HFFc6 (cell line): Measurements from ENCODE around the gene PADI4. TPM values are rescaled to one million over a fixed set of nuclear protein-coding genes. Genes with fewer than 3 reads are reported as not detected.

Source experiments
- DNase-seq: peaks from one replicate; pipeline ENCODE4 v3.0.0-alpha.2; 2018
- H3K27ac Mint-ChIP-seq: 2 replicates; pipeline ENCODE4 v1.8.0; 2020; ENCODE audit warnings: mild to moderate bottlenecking, mixed read lengths
- H3K27me3 Mint-ChIP-seq: 2 replicates; pipeline ENCODE4 v1.8.0; 2021; ENCODE audit warnings: mild to moderate bottlenecking, moderate library complexity, mixed read lengths; ENCODE audit not compliant: insufficient read depth
- H3K36me3 Mint-ChIP-seq: 2 replicates; pipeline ENCODE4 v1.8.0; 2021; ENCODE audit warnings: low read depth, mixed read lengths
- H3K4me1 Mint-ChIP-seq: 2 replicates; pipeline ENCODE4 v1.8.0; 2020; ENCODE audit warnings: low read depth, mixed read lengths
- H3K4me3 Mint-ChIP-seq: 2 replicates; pipeline ENCODE4 v1.8.0; 2020; ENCODE audit warnings: mild to moderate bottlenecking, moderate library complexity, mixed read lengths
- H3K9me3 Mint-ChIP-seq: 2 replicates; pipeline ENCODE4 v1.8.0; 2020; ENCODE audit warnings: mild to moderate bottlenecking, mixed read lengths
- CTCF ChIP-seq: fragments of 200-600 bp; sonication (generic); IDR thresholded peaks from 2 replicates; pipeline ENCODE4 v1.5.0; 2021; ENCODE audit warnings: antibody characterized with exemption, mild to moderate bottlenecking
- total RNA-seq, 6 experiments: library from RNA; stranded (reverse); fragmentation: NEBNext Ultra II Directional; extraction: Animal tissue kit (Norgen Biotek cat#: 25700); gene quantifications; 2 replicates in 1 of 6; 3 replicates in 5 of 6; pipeline ENCODE4 v1.2.3, GENCODE V29; 2021

Gene PADI4
- total RNA-seq, 6 experiments from 2014 or later = not detected

GRCh38 chr1:17282836-17283235 is 25.2 kb upstream of the PADI4 start:
- no peak overlapping the region for H3K27ac Mint-ChIP-seq
- H3K9me3 Mint-ChIP-seq = no peaks in the 10 kb centered on the region
- H3K36me3 Mint-ChIP-seq = no peaks in the 10 kb centered on the region
- H3K4me3 Mint-ChIP-seq = no peak overlapping the region
- no peak for TF ChIP-seq CTCF
- peaks cover 18% of the 10 kb centered on the region for H3K4me1 Mint-ChIP-seq
- H3K27me3 Mint-ChIP-seq = peaks cover 35% of the 10 kb centered on the region
- DNase-seq = no peak

- no peak overlapping the region for H3K4me3 Mint-ChIP-seq
- DNase-seq = no peak
- peaks cover 35% of the 10 kb centered on the region for H3K27me3 Mint-ChIP-seq
- peaks cover 28% of the 10 kb centered on the region for H3K4me1 Mint-ChIP-seq
- H3K9me3 Mint-ChIP-seq = no peaks in the 10 kb centered on the region
- no peak overlapping the region for H3K27ac Mint-ChIP-seq
- H3K36me3 Mint-ChIP-seq = no peaks in the 10 kb centered on the region
- TF ChIP-seq CTCF = no peak
Observed at GRCh38 chr1:17286646-17287045, 21.4 kb upstream of the PADI4 start.

- H3K27ac Mint-ChIP-seq = peak overlapping the region; percentile 57
- H3K4me1 Mint-ChIP-seq = peaks cover 22% of the 10 kb centered on the region
- no peaks in the 10 kb centered on the region for H3K9me3 Mint-ChIP-seq
- TF ChIP-seq CTCF = no peak
- H3K27me3 Mint-ChIP-seq = peaks cover 31% of the 10 kb centered on the region
- H3K4me3 Mint-ChIP-seq = no peak overlapping the region
- H3K36me3 Mint-ChIP-seq = no peaks in the 10 kb centered on the region
- peak; percentile 88 for DNase-seq
Observed at GRCh38 chr1:17287130-17287776, 20.7 kb upstream of the PADI4 start.

- Mint-ChIP-seq H3K4me1 (peaks cover 20% of the 10 kb centered on the region), H3K27ac (no peak overlapping the region), H3K4me3 (peak overlapping the region; percentile 23; the same call in 1 of the 2 replicates), H3K27me3 (peaks cover 25% of the 10 kb centered on the region), H3K36me3 (no peaks in the 10 kb centered on the region), H3K9me3 (no peaks in the 10 kb centered on the region)
- no peak for DNase-seq
- no peak for TF ChIP-seq CTCF
Observed at GRCh38 chr1:17289721-17290120, 18.3 kb upstream of the PADI4 start.

GRCh38 chr1:17290553-17290952 is 17.4 kb upstream of the PADI4 start:
- Mint-ChIP-seq H3K4me1 (peaks cover 20% of the 10 kb centered on the region), H3K4me3 (no peak overlapping the region), H3K27me3 (peaks cover 25% of the 10 kb centered on the region), H3K36me3 (no peaks in the 10 kb centered on the region), H3K9me3 (no peaks in the 10 kb centered on the region), H3K27ac (no peak overlapping the region)
- TF ChIP-seq CTCF = no peak
- DNase-seq = no peak
